GM21576 (cell line): Measurements from ENCODE around the gene TMEM30A.

ENCODE experiments used
- ATAC-seq: cut with Tn5 transposase; IDR thresholded peaks from one replicate; pipeline ENCODE4 v1.9.1; 2021; ENCODE audit warnings: mild to moderate bottlenecking, moderate library complexity; ENCODE audit not compliant: unreplicated experiment

Gene TMEM30A

DNA sequence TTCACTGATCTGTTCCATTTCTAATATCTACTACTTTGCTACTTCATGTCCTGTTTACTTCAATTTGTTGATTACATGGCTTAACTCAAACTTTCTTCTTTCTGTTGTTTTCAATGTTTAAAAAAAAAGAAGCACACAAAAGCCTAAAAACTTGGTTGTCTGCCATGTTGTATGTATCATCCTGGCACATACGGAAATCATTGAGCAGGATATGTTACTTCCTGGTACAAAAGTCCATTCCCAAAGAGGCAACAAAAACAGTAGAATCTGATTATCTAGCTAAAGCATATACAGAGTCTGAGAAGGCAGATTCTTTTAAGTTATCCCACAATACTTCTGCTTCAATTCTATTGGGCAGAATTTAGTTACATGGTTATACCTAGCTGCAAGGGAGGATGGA is 64.2 kb downstream of the TMEM30A start:
- ATAC-seq, result no peak

- no peak for ATAC-seq
Measured at GRCh38 chr6:75219263-75219662, 65.3 kb downstream of the TMEM30A start.

- ATAC-seq, result no peak
Measured at GRCh38 chr6:75217193-75217592, 67.4 kb downstream of the TMEM30A start.

DNA sequence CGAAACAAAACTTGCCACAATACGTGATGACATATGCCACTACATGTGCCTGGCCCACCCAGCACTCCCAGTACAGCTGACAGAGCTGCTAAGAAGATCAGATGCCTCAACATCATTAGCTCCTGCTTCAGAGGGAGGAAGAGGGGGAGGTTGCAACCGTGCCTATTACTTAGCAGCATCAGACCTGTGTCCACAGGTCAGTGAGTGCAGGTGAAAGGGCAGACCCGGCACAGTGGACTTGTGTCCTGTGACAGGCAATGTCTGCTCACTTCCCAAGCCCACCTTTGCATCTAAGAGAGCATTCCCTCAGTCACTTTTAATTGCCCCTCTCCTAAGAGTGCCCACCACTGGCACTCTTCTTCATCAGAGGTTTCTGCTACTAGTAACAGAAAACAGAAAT is 69.3 kb downstream of the TMEM30A start:
- ATAC-seq, result no peak

DNA sequence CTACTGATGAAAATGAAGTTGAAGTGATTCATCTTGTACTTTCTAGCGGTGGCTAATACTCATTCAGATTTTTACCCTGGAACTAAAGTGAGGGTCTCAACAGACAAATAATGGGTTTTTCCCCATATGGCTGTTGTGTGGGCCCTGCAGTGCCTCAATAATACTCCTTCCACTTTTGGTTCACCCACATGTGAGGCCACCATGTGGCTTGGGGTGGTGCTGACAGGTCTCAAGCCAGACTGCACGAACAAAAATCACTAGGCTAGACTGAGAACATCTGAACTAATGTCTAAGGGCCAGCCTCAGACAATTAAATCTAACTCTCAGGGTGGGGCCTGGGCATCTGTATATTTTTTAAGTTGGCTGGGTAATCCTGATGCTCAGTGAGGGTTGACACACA is 70.9 kb downstream of the TMEM30A start:
- peak; percentile 44 for ATAC-seq

GRCh38 chr6:75213112-75213511 is 71.5 kb downstream of the TMEM30A start:
- ATAC-seq, result no peak

DNA sequence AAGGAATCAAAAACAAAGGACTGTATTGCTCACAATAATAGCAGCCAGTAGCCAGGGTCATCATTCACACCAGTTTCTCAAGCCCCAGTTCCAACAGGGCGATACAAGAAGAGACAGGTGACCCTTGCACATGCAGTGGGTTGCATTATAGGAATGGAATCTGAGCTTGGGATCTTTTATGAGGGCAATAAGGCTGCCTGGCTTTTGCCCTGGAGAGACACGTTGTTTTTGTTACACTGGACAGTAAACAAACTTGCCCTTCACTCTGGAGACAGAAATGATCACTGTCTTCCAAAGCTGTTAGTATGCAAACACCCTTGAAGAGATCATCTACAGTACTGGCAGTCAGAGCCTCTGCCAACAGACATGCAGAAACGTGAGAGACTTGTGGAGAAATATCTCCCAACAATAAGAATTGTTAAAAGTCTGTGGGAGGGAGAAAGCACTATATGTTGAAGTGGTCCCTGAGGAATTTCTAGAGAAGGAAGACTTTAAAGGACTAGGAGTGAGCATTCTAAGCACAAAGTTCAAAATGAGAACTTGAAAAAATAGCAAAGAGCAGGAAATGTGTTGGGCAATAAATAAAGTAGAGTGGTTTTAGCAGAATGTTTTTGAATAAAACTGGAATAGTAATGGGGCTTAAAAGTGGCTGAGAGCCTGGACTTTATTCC is 72.5 kb downstream of the TMEM30A start:
- no peak for ATAC-seq

GRCh38 chr6:75210885-75211739 is 73.5 kb downstream of the TMEM30A start:
- ATAC-seq, result no peak

- ATAC-seq, result no peak
Measured at GRCh38 chr6:75209184-75209723, 75.3 kb downstream of the TMEM30A start.

DNA sequence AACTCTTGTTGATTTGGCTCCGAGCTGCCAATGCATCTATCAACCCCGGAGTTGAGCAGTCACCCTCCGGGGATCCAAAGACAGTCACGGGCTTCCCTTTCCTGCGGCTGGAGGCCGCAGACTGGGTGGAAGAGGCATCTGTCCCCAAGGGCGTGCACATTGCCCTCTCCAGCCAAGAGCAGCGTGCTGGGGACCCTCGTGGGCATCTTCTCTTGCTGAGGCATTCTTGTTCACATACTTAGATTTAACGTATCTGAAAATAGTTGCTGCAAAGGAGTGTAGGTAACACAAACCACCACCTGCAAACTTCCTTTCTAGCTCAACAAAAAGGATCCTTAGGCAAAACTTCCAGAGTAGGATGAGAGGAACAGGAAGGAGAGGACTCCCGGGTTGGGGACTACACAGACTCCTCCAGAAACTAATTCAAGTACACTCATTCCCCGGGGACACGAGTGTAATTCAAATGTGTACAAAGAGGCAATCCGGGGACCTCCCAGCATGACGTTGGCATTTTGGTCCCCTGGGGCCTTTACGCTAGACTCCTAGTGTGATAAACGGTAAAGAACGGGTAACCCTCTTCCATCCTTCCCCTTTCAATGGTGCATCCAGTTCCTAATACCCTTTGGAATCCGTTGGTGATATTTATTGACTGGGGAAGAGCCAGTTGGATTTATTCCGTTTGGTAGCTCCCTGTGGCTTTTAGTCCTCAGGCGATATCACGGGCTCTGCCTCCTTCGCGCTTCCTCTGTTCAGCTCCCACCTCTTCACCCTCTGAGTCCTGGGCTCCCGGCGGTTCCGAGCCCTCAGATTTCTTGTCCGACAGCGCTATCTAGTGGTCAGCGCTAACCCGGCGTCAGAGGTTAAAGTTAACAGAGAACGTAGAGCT is 76.1 kb downstream of the TMEM30A start:
- ATAC-seq, result peak; percentile 71

- no peak for ATAC-seq
Measured at GRCh38 chr6:75206576-75207342, 77.8 kb downstream of the TMEM30A start.

DNA sequence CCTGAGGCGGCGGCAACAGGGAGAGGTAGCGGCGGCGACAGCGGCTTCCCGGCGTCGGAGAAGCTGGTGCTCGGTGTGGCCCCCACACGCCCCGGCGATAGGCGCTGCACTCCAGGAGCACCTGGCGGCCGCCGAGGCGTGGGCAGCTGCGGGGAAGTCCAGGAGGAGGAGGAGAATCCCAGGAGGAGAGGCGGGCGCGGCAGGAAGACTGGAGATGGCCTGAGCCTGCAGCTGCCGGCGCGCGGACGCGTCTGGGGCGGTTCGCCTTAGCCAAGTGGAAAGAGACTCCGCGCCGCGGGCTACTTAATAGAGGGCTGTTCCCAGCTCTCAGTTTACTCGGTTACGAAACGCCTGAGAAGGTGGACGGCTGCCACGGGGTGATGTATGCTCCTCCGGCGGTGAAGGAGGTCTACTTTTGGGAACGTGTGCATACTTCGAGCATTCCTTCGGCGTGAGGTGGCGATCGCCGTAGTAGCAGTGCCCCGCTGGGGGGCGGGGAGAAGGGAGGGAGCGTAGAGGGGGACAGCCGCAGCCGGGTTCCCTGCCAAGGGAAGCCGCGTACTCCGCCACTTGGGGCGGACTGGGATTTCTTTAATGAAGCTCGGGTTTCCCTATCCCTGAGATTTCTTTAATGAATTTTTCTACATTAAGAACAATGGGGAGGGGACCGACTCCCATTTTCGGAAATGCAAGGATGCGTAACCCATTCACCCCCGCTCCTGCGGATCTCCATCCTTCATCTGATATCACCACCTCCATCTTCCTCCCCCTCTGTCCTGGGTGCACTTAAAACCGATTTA is 78.6 kb downstream of the TMEM30A start, which contains the start of gene COL12A1:
TSS of gene COL12A1 (minus strand) at position 278 of the 800 bp plus-strand sequence. CDS start 3,261 bp downstream, outside the sequence.
- no peak for ATAC-seq

DNA sequence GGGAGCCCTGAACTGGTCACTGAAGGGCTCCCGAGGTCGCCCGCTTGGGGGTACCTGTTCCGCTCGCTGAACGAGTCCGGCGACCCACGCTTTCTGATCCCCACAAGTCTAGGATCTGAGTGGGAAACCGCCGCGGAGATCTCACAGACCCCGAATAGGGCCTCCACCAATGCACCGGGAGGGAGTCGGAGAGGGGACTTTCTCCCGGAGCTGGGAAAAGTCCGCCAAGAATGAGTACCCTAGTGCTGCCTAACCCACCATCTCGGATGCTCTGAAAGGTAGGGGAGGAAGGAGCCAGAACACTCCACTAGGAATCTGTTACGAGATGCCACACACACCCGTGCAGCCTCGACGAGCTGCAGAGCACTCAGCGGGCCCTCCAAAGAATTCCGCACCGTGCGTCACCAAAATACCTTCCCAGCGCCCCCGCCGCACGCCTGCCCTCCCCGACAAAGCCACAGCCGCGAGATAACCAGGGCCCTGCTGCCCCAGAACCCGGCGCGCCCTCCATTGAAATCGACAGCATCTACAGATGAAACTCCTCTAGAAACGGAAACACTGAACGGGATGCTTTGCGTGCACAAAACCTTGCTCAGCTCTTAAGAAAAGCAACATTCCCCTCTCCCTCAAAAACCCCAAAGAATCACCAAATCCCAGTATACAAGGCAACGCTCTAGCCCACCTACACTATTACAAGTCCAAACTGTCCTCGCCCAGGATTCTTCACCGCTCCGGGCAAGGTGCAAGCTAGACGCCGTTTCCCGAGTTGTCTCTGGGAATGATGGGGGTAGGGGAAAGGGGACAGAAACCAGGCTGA is 79.4 kb downstream of the TMEM30A start:
- no peak for ATAC-seq

- ATAC-seq, result no peak
Measured at GRCh38 chr6:75204217-75204958, 80.2 kb downstream of the TMEM30A start.

- no peak for ATAC-seq
Measured at GRCh38 chr6:75203721-75204120, 80.9 kb downstream of the TMEM30A start.
